Fibroblast of villous mesenchyme (primary cell): ENCODE data around the gene COPZ2. TPM values are rescaled to one million over a fixed set of nuclear protein-coding genes. Genes with fewer than 3 reads are reported as not detected.
"Not testable (repeated sequence)": the region's sequence is repeated elsewhere in the genome, so short reads cannot be mapped to it uniquely, and the experiment has no call there.

Experiments
- DNase-seq: peaks from one replicate; pipeline ENCODE4 v3.0.0-alpha.2; 2010; ENCODE audit warnings: low read depth
- H3K4me3 ChIP-seq: 2 replicates; pipeline ENCODE4 v1.5.1; 2011; ENCODE audit warnings: low read depth, mild to moderate bottlenecking, low read length
- CTCF ChIP-seq: IDR thresholded peaks from 2 replicates; pipeline ENCODE4 v1.5.1; 2012; ENCODE audit warnings: low read depth, mild to moderate bottlenecking, low read length; ENCODE audit not compliant: insufficient read depth
- total RNA-seq: library from RNA; depleted of rRNA; stranded (reverse); fragments of >200 nt; gene quantifications from 2 replicates; pipeline ENCODE4 v1.2.3, GENCODE V29; 2012

The COPZ2 gene
- total RNA-seq, 1 donor: 61.3 TPM

- no peak for DNase-seq
- TF ChIP-seq CTCF: no peak
- H3K4me3 ChIP-seq: no peak overlapping the region
Measured at GRCh38 chr17:47993964-47994363, 43.6 kb downstream of the COPZ2 start.

GRCh38 chr17:47993031-47993564 lies 44.5 kb downstream of the COPZ2 start:
- H3K4me3 ChIP-seq: no peak overlapping the region

GRCh38 chr17:47992216-47992615 lies 45.4 kb downstream of the COPZ2 start:
- no peak for TF ChIP-seq CTCF
- no peak for DNase-seq
- H3K4me3 ChIP-seq: no peak overlapping the region

More at GRCh38 chr17:47993031-47993564, 44.5 kb downstream of the COPZ2 start:
- no peak for TF ChIP-seq CTCF
- no peak for DNase-seq

- no peak overlapping the region for H3K4me3 ChIP-seq
- TF ChIP-seq CTCF: no peak
- peak; percentile 64 for DNase-seq
Measured at GRCh38 chr17:47990962-47991731, 46.5 kb downstream of the COPZ2 start.

- no peak for TF ChIP-seq CTCF
- no peak for DNase-seq
- no peak overlapping the region for H3K4me3 ChIP-seq
Measured at GRCh38 chr17:47989700-47990099, 47.9 kb downstream of the COPZ2 start.

GRCh38 chr17:47989159-47989558 lies 48.4 kb downstream of the COPZ2 start:
- no peak for TF ChIP-seq CTCF
- H3K4me3 ChIP-seq: no peak overlapping the region
- DNase-seq: no peak

- not testable (repeated sequence) for H3K4me3 ChIP-seq, DNase-seq
Measured at GRCh38 chr17:47988445-47988844, 49.2 kb downstream of the COPZ2 start.
